Stomach (tissue), 9 donors: Measurements from ENCODE around the gene RARG. TPM values are rescaled to one million over a fixed set of nuclear protein-coding genes. Genes with fewer than 3 reads are reported as not detected.

Experiments
- DNase-seq, 2 donors: peaks; one replicate each; pipeline versions ENCODE4 v3.0.0 to v3.0.0-alpha.2; 2013 to 2019
- H3K27ac ChIP-seq, 5 donors: fragments of 200-600 bp in 4 of 5; sonication (generic) in 4 of 5; one replicate each; pipeline ENCODE4 v1.5.1; 2013 to 2019; ENCODE audit warnings: mild to moderate bottlenecking in 1 of 5, moderate library complexity in 1 of 5
- H3K27me3 ChIP-seq, 3 donors: fragments of 200-600 bp; sonication (generic); one replicate each; pipeline ENCODE4 v1.5.1; 2017 to 2019; ENCODE audit warnings: mixed run types in 1 of 3
- H3K36me3 ChIP-seq, 4 donors: fragments of 200-600 bp; sonication (generic); 1 replicate in 3 of 4; 2 replicates in 1 of 4; pipeline ENCODE4 v1.5.1; 2016 to 2019
- H3K4me1 ChIP-seq, 4 donors: fragments of 200-600 bp; sonication (generic); one replicate each; pipeline ENCODE4 v1.5.1; 2016 to 2019
- H3K4me3 ChIP-seq, 4 donors: fragments of 200-600 bp; sonication (generic) in 3 of 4; one replicate each; pipeline ENCODE4 v1.5.1; 2016 to 2019; ENCODE audit warnings: mild to moderate bottlenecking in 1 of 4
- H3K9me3 ChIP-seq, 4 donors: fragments of 200-600 bp; sonication (generic); one replicate each; pipeline ENCODE4 v1.5.1; 2016 to 2019
- CTCF ChIP-seq, 7 experiments: fragments of 450-650 bp in 4 of 7; fragments of 200-600 bp in 3 of 7; sonication (generic) in 3 of 7; IDR thresholded peaks; one replicate each; pipeline ENCODE4 v1.5.1; 2016 to 2019; ENCODE audit warnings: antibody characterized with exemption in 7 of 7, control low read depth in 2 of 7, mild to moderate bottlenecking in 1 of 7
- EP300 ChIP-seq: sonication (generic); formaldehyde crosslinking; IDR thresholded peaks from one replicate; pipeline ENCODE4 v1.6.1; 2017; ENCODE audit warnings: antibody characterized with exemption
- POLR2A ChIP-seq, 4 donors: fragments of 450-650 bp; IDR thresholded peaks; one replicate each; pipeline ENCODE4 v1.6.1; 2016; ENCODE audit warnings: antibody characterized with exemption in 4 of 4, control low read depth in 2 of 4, mild to moderate bottlenecking in 1 of 4, moderate library complexity in 1 of 4
- POLR2AphosphoS5 ChIP-seq, 3 donors: sonication (generic); formaldehyde crosslinking; IDR thresholded peaks; one replicate each; pipeline ENCODE4 v1.6.1; 2016; ENCODE audit warnings: antibody characterized with exemption in 3 of 3
- WGBS, 5 donors: extraction: QIAGEN DNeasy Blood & Tissue Kit in 3 of 5; methylation state at CpG; one replicate each; pipeline versions ENCODE4 v1.1.5 to v1.1.7; 2013 to 2018; 5-methylcytosine and 5-hydroxymethylcytosine counted together
- intact Hi-C: fragments of 100-400 bp; cut with DNase I; formaldehyde crosslinking; loops from one replicate; pipeline ENCODE4 v1.15.1; 2023; ENCODE audit warnings: low total_unique reads
- polyA plus RNA-seq, 3 donors: library from polyadenylated mRNA; stranded (reverse); fragments of 200-250 nt; gene quantifications; one replicate each; pipeline ENCODE4 v1.2.3, GENCODE V29; 2013
- total RNA-seq, 5 donors: library from RNA; depleted of rRNA; stranded (reverse); fragments of >200 nt; gene quantifications; one replicate each; pipeline versions ENCODE4 v1.1.0 to v1.2.3, GENCODE V29; 2014 to 2016
- donor health status: healthy with polysubstance abuse.
- donor health status: Bipolar disorder and iron deficiency.
- donor health status: healthy.

The RARG gene
- total and polyA plus RNA-seq, 8 donors, result 2.0 to 37.7 (median 9.6) TPM

GRCh38 chr12:53217931-53218307 is 14.1 kb downstream of the RARG start:
- TF ChIP-seq POLR2AphosphoS5 (IDR thresholded peaks at IDR 0.05) (no peak), POLR2A (IDR thresholded peaks at IDR 0.05) (no peak), CTCF (IDR thresholded peaks at IDR 0.05) (no peak), EP300 (no peak)
- DNase-seq, result no peak
- intact Hi-C loops, result loop anchor here (10.0 kb wide), 1 partner anchor 67 kb away; no protein-coding TSS in a partner anchor
- no peaks in the 10 kb centered on the region for H3K27me3 ChIP-seq
- peak overlapping the region; percentile 63 to 88 (median 83) for H3K4me3 ChIP-seq
- peaks cover 51 to 90% (median 81%) of the 10 kb centered on the region in 4 donors for H3K4me1 ChIP-seq
- peaks cover 17 to 28% (median 25%) of the 10 kb centered on the region in 4 donors for H3K36me3 ChIP-seq
- WGBS, 5 donors, result 33 to 58% (median 37%) methylated on average over 2 to 3 of the region's 3 CpGs
- no peaks in the 10 kb centered on the region for H3K9me3 ChIP-seq
- H3K27ac ChIP-seq, result peak overlapping the region; percentile 3 to 99 (median 98)

GRCh38 chr12:53217051-53217930 is 14.7 kb downstream of the RARG start:
- Histone ChIP-seq H3K27ac (peak overlapping the region; percentile 34 to 99 (median 98)), H3K27me3 (no peaks in the 10 kb centered on the region), H3K4me1 (peaks cover 45 to 84% (median 75%) of the 10 kb centered on the region in 4 donors), H3K36me3 (peaks cover 22 to 34% (median 31%) of the 10 kb centered on the region in 4 donors), H3K9me3 (no peaks in the 10 kb centered on the region), H3K4me3 (peak overlapping the region in 3 of 4 donors; percentile 63 to 88 (median 81))
- no peak for TF ChIP-seq CTCF (IDR thresholded peaks at IDR 0.05)
- peak in 2 of 3 donors; percentile 19 to 43 for TF ChIP-seq POLR2AphosphoS5 (IDR thresholded peaks at IDR 0.05)
- intact Hi-C loops, result loop anchor here (10.0 kb wide), 1 partner anchor 68 kb away; no protein-coding TSS in a partner anchor
- DNase-seq, result peak in 1 of 2 donors; percentile 62
- 35 to 53% (median 49%) methylated on average over 16 to 19 of the region's 19 CpGs for WGBS, 5 donors

GRCh38 chr12:53215497-53215896 is 16.5 kb downstream of the RARG start:
- intact Hi-C loops, result loop anchor here (10.0 kb wide), 1 partner anchor 69 kb away; no protein-coding TSS in a partner anchor
- no peak overlapping the region for H3K4me3 ChIP-seq
- peaks cover 40 to 76% (median 65%) of the 10 kb centered on the region in 4 donors for H3K4me1 ChIP-seq
- H3K27ac ChIP-seq, result peak overlapping the region in 4 of 5 donors; percentile 35 to 99 (median 98)
- WGBS, 5 donors, result 81 to 89% (median 87%) methylated on average over 5 to 8 of the region's 8 CpGs
- H3K9me3 ChIP-seq, result no peaks in the 10 kb centered on the region
- H3K27me3 ChIP-seq, result no peaks in the 10 kb centered on the region
- DNase-seq, result no peak
- peaks cover 40 to 52% (median 49%) of the 10 kb centered on the region in 4 donors for H3K36me3 ChIP-seq
- TF ChIP-seq POLR2AphosphoS5 (IDR thresholded peaks at IDR 0.05) (no peak), POLR2A (IDR thresholded peaks at IDR 0.05) (no peak)

- Histone ChIP-seq H3K36me3 (peaks cover 41 to 58% (median 56%) of the 10 kb centered on the region in 4 donors), H3K27ac (peak overlapping the region in 3 of 5 donors; percentile 35 to 99 (median 99)), H3K4me1 (peaks cover 40 to 70% (median 59%) of the 10 kb centered on the region in 4 donors), H3K9me3 (no peaks in the 10 kb centered on the region), H3K27me3 (no peaks in the 10 kb centered on the region), H3K4me3 (no peak overlapping the region)
- 60 to 79% (median 77%) methylated on average over 11 to 12 of the region's 12 CpGs for WGBS, 5 donors
- TF ChIP-seq EP300, result no peak
- no peak for TF ChIP-seq POLR2A (IDR thresholded peaks at IDR 0.05)
- no peak for TF ChIP-seq POLR2AphosphoS5 (IDR thresholded peaks at IDR 0.05)
- TF ChIP-seq CTCF (IDR thresholded peaks at IDR 0.05), result no peak
- intact Hi-C loops, result loop anchor here (10.0 kb wide), 1 partner anchor 70 kb away; no protein-coding TSS in a partner anchor
- DNase-seq, result peak in 1 of 2 donors; percentile 57
Measured at GRCh38 chr12:53214687-53215455, 17.1 kb downstream of the RARG start.
